ENCODE data around the gene TALDO1.

- TF ChIP-seq CTCF (IDR thresholded peaks at IDR 0.05; ENCODE audit: insufficient read depth, low read depth, low read length) = no peak
- no peak for TF ChIP-seq EZH2 (IDR thresholded peaks at IDR 0.05; ENCODE audit: insufficient read depth, low read length)
Measured at GRCh38 chr11:788953-789940, 42.0 kb downstream of the TALDO1 start.

Measured in astrocyte (in vitro differentiated cells and primary cell).